BJ (cell line): ENCODE data around the gene BOLA2B. TPM values are rescaled to one million over a fixed set of nuclear protein-coding genes. Genes with fewer than 3 reads are reported as not detected.
A peak's percentile ranks its signal among the peaks of the same experiment; 100 is the strongest.
"Not testable (repeated sequence)": the region's sequence is repeated elsewhere in the genome, so short reads cannot be mapped to it uniquely, and the experiment has no call there.

Experiments
- CTCF ChIA-PET: fragments of 350-600 bp; formaldehyde crosslinking; extraction: SDS; loops from one replicate; lab custom pipeline; 2021; ENCODE audit warnings: antibody characterized with exemption, inconsistent platforms; lab: Yijun Ruan, JAX
- POLR2A ChIA-PET: fragments of 300-600 bp; sonication (Branson Sonifier 250); formaldehyde crosslinking; extraction: SDS; loops from one replicate; lab custom pipeline; 2021; ENCODE audit warnings: antibody characterized with exemption; lab: Charles Lee
- DNase-seq: peaks from one replicate; pipeline ENCODE4 v3.0.0-alpha.2; 2011; ENCODE audit warnings: low read depth
- H3K27me3 ChIP-seq: 2 replicates; pipeline ENCODE4 v1.6.0; 2011; ENCODE audit warnings: low read length; ENCODE audit not compliant: control insufficient read depth, insufficient read depth
- H3K36me3 ChIP-seq: 2 replicates; pipeline ENCODE4 v1.5.1; 2011; ENCODE audit warnings: low read length; ENCODE audit not compliant: control insufficient read depth, insufficient read depth
- H3K4me3 ChIP-seq: 2 replicates; pipeline ENCODE4 v1.5.1; 2011; ENCODE audit warnings: low read depth, mild to moderate bottlenecking, control low read depth, low read length
- polyA minus RNA-seq: library from RNA; depleted of rRNA, polyadenylated mRNA; stranded (reverse); fragments of >200 nt; gene quantifications from 2 replicates; pipeline ENCODE4 v1.2.3, GENCODE V29; 2011; rRNA and poly(A)+ RNA removed
- polyA plus RNA-seq: library from polyadenylated mRNA; depleted of rRNA; stranded (reverse); fragments of >200 nt; gene quantifications from 2 replicates; pipeline ENCODE4 v1.2.3, GENCODE V29; 2011; rRNA removed

The BOLA2B gene
- 32.0 and 50.2 TPM in 2 replicates for polyA plus RNA-seq
- 13.3 and 22.7 TPM in 2 replicates for polyA minus RNA-seq

DNA sequence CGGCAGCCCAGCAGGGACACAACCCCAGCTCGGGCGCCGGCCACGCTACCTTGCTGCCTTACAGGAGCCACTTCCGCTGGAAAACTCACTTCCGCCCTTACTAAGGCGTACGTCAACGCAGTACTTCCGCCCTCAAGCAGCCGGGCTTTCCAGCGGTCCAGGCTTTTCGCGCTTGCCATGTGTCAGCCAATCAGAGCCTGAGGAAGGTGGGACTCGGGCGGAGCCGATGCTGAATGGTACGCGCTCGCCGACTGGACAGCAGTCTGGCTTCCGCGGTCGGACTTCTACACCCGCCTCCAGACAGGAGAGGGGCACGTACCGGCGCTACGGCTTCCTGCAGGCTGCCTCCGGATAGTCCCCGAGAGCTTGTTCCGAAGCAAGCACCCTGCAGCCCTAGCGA is at the start of gene BOLA2B, which contains the start of gene SLX1A:
TSS of gene BOLA2B (minus strand) at position 52 of the 400 bp plus-strand sequence. CDS start 71 bp downstream, outside the sequence.
TSS of gene SLX1A (plus strand) at position 261 of the 400 bp plus-strand sequence. CDS start 210 bp downstream, outside the sequence.
- H3K4me3 ChIP-seq, result peak within 1 kb of the TSS; percentile 49
- H3K36me3 ChIP-seq, CTCF ChIA-PET, POLR2A ChIA-PET, DNase-seq, H3K27me3 ChIP-seq: not testable (repeated sequence)

DNA sequence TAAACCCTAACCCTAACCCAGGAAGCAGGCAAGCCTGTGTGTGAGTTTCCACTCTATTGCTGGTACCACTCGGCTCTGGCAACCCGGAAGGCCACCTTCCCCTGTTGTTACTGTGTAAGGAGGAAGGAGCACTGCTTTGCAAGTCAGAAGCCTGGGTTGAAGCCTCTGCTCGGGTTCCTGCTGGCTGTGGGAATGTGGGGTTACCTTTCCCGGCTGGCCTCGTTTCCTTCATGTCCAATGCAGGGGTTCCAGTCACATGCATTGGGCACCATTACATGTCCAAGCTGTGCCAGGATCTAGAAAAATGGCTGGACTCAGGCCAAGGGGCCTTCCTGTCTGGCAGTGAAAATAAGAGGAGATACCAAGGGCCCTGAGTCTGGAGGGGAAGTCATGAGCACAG is 23.6 kb upstream of the BOLA2B start:
- H3K27me3 ChIP-seq, H3K36me3 ChIP-seq, POLR2A ChIA-PET, H3K4me3 ChIP-seq, CTCF ChIA-PET, DNase-seq: not testable (repeated sequence)

DNA sequence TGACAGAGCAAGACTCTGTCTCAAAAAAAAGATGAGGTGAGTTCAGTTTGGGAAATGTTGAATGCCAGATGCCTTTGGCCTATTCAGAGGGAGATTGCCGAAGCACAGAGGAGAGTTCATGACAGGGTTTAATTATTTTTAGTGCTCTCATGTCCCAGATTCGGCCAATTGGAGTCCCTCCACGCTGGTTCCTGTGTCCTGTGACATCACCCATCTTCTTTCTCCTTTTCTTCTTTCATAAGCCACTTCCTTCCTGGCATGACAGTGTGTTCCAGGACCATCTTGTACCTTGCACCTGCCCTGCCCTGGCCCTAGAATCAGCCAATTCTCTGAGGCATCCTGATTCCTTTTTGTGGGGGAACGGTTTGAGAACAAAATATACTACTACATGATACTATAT is 17.9 kb upstream of the BOLA2B start:
- H3K27me3 ChIP-seq, CTCF ChIA-PET, H3K4me3 ChIP-seq, POLR2A ChIA-PET, H3K36me3 ChIP-seq, DNase-seq: not testable (repeated sequence)

DNA sequence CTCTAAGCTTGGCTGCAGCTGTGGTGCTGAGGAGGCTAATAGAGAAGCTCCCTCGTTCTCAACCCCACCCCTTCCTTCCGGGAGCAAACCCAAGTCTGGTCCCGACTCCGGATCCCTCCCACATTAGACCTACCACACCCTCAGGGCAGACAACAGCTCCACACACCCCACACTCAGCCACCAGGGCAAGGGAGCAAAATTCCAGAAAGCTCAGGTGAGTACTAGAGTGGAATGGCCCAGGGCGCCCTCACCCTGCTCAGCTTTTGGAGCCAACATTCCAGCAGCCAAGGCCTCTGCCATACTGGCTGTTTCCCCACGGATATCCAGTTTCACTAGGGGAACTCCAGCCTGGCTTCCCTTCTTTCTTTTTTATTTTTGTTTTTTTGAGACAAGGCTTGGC is 15.6 kb upstream of the BOLA2B start:
- CTCF ChIA-PET, H3K27me3 ChIP-seq, POLR2A ChIA-PET, DNase-seq, H3K4me3 ChIP-seq, H3K36me3 ChIP-seq: not testable (repeated sequence)

DNA sequence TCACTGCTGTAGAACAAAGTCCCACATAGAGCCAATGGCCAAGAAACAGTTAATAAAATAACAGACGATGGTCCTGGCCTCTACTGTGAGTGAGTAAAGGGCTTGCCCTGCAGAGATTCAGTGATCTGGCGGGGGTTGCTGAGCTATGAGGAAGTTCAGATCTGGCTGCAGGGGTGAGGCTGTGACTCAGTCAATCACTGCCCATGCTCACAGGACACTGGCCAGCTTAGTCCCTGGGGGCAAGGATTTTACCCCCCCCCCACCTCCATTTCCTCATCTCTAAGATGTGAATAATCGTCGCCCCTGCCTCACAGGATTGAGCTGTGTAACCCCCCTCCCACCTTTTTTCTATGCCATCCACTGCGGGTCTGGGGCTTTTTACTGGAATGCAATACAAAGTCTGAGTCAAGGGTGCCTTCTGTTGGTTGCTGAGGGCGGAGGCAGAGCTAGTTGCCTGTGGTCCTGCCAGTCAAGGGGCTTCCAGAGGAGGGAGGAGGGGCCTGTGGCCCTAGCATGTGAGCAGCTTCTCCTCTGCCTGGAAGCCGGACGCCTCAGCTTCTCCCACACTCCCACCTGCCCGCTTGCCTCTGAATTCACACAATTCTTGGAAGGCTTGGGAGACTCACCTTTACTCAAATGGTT is 13.7 kb upstream of the BOLA2B start:
- POLR2A ChIA-PET, DNase-seq, H3K4me3 ChIP-seq, CTCF ChIA-PET, H3K36me3 ChIP-seq, H3K27me3 ChIP-seq: not testable (repeated sequence)

DNA sequence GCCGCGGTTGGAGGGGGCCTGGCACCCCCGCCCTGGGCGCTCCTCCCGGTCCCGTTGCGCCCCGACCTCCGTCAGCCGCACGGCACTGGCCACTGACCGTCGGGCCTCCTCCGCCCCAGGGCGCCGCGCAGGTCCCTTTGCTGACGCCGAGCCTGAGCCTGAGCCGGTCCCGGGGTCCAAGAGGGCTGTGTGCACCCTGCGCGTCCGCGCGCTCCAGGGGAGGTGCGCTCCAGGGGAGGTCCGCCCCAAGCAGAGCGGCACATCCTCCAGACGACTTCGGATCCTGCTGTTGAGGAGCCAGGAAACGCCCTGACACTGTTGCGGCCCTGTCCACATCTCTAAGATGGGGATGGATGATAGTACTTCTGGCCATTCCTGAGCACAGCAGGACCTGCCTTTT is 12.8 kb upstream of the BOLA2B start:
- peak overlapping the region; percentile 36; the same call in 1 of the 2 replicates for H3K4me3 ChIP-seq
- CTCF ChIA-PET, H3K36me3 ChIP-seq, H3K27me3 ChIP-seq, DNase-seq, POLR2A ChIA-PET: not testable (repeated sequence)

DNA sequence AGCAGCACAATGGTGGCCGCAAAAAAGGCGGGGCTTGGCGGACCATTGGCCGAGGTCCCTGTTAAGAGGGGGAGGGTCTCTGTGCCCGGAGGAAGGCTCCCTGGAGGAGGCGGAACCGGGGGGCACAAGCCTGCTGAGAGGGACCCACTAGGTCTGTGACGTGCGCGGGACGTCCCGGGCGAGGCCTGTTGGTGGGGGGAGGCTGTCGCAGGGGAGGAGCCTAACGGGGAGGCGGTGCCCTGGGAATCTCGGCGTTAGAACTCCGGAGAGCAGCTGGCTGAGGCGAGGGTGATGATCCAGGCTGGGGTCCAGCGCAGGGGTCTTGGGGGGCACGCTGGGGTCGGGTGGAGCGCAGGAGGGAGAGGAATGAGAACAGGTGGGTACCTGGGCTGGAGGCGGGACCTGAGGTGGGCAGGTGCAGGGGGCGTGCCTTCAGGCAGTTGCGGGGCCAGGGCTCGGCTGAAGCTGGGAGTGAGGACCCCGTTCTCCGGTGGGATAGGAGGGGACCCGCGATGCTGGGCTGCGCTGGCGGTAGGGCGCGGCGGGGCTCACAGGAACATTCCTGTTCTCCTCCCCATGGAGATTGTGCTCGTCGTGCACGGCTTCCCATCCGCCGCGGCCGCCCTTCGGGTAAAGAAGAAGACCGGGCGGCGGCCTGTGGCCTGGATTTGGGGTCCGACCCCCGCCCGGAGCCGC is 12.2 kb upstream of the BOLA2B start:
- DNase-seq, POLR2A ChIA-PET, H3K27me3 ChIP-seq, H3K36me3 ChIP-seq, CTCF ChIA-PET: not testable (repeated sequence)
- peak overlapping the region; percentile 36 for H3K4me3 ChIP-seq

DNA sequence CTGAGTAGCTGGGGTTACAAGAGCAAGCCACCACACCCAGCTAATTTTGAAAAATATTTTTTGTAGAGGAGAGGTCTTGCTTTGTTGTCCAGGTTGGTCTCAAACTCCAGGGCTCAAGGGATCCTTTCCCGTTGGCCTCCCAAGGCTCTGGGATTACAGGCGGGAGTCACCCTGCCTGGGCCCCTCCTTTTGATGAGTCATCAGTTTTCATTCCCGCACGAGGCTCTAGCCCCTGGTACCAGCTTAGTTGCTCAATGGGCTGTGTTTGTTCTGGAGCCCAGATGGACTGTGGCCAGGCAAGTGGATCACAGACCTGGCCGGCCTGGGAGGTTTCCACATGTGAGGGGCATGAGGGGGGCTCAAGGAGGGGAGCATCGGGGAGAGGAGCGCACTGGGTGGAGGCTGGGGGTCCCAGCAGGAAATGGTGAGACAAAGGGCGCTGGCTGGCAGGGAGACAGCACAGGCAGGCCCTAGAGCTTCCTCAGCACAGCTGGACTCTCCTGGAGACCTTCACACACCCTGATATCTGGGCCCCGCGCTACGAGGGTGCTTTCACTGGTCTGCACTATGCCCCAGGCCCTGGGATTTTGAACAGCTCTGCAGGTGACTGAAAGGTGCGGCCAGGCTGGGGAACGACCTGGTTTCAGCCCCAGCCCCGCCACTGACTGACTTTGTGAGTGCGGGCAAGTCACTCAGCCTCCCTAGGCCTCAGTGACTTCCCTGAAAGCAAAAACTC is 6.3 kb upstream of the BOLA2B start:
- DNase-seq, POLR2A ChIA-PET, CTCF ChIA-PET, H3K27me3 ChIP-seq, H3K4me3 ChIP-seq, H3K36me3 ChIP-seq: not testable (repeated sequence)

DNA sequence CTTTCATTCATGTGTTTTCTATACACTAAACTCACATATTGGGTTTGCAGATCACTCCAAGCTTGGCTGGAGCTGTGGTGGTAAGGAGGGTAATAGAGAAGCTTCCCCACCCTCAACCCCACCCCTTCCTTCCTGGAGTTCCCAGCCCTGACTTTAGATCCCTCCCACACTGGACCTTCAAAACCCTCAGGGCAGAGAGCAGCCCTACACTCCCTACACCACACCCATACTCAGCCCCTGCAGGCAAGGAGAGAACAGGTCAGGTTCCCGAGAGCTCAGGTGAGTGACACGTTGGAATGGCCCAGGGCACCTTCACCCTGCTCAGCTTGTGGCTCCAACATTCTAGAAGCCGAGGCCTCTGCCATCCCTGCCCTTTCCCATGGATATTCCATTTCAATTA is 5.6 kb upstream of the BOLA2B start, which contains the start of gene SULT1A3:
TSS of gene SULT1A3 (plus strand) at position 207 of the 400 bp plus-strand sequence. CDS start 1,474 bp downstream, outside the sequence.
- CTCF ChIA-PET, H3K4me3 ChIP-seq, H3K27me3 ChIP-seq, DNase-seq, H3K36me3 ChIP-seq, POLR2A ChIA-PET: not testable (repeated sequence)

DNA sequence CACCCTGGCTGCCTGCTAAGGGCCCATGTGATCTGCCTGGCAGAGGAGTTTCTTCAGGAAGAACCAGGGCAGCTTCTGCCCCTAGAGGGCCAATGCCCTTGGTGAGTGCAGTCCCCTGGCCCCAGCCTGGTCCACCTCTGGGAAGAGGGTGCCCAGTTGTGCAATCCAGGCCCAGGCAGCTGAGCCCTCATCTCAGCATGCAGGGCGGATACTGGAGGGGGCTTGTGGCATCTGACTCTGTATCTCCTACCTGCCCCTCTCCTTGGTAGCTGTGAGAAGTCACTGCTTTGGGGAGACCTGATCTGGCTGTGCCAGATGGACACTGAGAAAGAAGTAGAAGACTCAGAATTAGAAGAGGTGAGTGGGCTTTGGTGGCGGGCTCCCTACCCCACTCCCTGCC is 3.5 kb upstream of the BOLA2B start:
- DNase-seq, POLR2A ChIA-PET, CTCF ChIA-PET, H3K4me3 ChIP-seq, H3K36me3 ChIP-seq, H3K27me3 ChIP-seq: not testable (repeated sequence)

DNA sequence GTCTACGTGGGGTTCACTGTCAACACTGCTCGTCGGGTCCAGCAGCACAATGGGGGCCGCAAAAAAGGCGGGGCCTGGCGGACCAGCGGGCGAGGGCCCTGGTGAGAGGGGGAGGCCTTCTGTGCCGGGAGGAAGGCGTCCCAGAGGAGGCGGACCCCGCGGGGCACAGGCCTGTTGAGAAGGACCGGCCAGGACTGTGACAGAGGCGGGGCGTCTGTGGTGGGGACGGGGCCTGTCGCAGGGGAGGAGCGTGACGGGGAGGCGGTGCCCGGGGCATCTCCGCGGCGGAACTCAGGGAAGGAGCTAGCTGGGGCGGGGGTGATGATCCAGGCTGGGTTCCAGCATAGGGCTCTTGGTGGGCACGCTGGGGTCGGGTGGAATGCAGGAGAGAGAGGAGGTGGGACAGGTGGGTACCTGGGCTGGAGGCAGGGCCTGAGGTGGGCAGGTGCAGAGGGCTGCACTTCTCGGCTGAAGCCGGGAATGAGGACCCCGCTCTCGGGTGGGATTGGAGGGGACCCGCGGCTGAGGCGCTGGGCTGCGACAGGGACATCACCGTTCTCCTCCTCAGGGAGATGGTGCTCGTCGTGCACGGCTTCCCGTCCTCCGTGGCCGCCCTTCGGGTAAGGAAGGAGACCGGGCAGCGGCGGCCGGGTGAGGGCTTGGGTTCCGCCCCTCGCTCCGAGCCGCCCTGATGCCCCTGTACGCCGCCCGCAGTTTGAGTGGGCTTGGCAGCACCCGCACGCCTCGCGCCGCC is 883 bp upstream of the BOLA2B start:
- peak overlapping the region; percentile 49 for H3K4me3 ChIP-seq
- DNase-seq, POLR2A ChIA-PET, H3K27me3 ChIP-seq, CTCF ChIA-PET, H3K36me3 ChIP-seq: not testable (repeated sequence)

DNA sequence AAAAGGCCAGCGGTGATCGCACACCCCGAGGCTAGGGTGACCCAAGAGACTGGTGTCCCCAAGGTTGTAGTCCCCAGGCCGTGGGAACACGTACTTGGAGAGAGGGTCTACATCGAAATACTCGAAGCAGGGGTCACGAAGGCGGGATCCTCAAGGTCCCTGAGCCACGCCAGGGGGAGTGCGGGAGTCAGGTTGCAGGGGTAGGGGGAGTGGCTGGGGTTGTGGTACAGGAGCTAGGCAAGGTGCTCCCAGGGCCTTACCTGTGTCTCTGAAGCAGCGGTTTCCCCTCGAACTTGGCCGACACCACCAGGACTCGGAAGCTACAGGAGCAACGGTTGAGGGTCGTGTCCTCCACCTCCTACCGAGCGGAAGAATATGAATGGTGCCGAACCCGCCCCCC is 368 bp downstream of the BOLA2B start:
- H3K27me3 ChIP-seq, DNase-seq, POLR2A ChIA-PET, H3K36me3 ChIP-seq, H3K4me3 ChIP-seq, CTCF ChIA-PET: not testable (repeated sequence)
